Activated CD8-positive, alpha-beta memory T cell treated with anti-CD3 and anti-CD28 coated beads for 1 hour (primary cell): ENCODE results near the gene CCNJL.
"Not testable (repeated sequence)": the region's sequence is repeated elsewhere in the genome, so short reads cannot be mapped to it uniquely, and the experiment has no call there.

Experiments
- DNase-seq, 2 donors: peaks; one replicate each; pipeline ENCODE4 v3.0.0-alpha.2; 2020; ENCODE audit warnings: low read depth in 1 of 2; ENCODE audit errors: extremely low read depth in 1 of 2

Gene CCNJL

DNA sequence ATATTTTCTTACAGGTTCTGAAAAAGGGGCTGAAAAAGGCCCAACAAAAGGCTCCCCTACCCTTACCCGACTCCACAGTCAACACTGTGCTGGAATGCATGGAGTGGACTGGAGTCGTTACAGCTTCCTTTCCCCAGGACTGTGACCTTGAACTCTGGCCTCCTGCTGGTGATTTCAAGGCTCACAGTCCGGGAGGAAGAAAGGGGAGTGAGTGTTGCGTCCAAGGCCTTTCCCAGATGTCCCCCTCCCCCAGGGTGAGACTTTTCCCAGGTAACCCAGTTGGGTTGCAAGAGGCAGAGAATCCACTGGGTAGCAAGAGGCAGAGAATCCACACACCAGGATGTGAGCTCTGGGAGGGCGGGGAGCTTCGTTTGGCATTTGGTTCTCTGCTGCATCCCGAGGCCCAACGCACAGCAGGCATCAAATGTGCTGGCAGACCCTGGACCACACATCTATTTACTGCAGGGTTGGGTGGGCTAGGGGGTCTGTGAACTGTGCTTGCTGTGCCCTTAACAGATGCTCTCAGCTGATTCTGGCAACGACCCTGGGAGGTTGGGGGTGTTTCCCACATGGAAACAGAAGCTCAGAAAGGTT is 45.5 kb downstream of the CCNJL start:
- no peak for DNase-seq

DNA sequence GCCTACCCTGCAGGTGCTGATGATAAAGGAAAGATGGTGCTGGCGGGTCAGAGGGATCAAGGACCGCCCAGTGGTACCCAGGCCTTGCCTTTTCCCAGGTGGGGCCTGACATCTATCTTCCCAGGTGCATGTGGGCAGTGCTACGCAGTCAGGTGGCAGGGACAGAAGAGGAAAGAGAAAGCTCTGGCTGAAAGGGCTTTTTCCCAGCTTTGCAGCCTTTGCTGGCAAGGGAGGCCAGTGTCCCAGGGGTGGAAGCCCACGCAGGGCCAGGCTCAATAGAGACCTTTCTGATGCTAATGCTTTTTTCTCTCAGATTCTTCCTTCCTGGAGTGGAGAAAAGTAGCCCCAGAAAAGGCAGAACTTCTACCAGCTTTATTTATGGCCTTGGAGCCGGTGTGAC is 46.3 kb downstream of the CCNJL start:
- no peak for DNase-seq

DNA sequence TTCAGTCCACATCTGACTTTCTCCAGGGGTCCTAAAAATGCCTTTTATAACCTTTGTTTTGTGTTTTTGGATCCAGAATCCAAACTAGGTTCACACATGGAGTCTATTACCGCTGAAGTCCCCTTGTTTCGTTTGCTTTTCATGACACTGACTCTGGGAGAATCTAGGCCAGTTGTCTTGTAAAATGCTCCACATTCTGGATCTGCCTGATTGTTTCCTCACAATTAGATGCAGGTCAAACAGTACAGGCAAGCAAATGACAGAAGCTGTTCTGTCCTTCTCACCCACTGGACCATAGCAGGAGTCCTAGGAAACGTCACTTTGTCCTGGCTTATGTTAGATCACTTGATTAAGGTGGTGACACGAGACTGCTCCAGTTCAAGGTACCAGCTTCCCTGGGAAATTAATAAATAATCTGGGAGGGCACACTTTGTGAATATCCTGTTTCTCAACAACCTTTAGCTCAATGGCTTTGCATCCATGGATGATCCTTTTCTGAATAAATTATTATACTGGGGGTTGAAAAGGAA is 49.0 kb downstream of the CCNJL start:
- no peak for DNase-seq

DNA sequence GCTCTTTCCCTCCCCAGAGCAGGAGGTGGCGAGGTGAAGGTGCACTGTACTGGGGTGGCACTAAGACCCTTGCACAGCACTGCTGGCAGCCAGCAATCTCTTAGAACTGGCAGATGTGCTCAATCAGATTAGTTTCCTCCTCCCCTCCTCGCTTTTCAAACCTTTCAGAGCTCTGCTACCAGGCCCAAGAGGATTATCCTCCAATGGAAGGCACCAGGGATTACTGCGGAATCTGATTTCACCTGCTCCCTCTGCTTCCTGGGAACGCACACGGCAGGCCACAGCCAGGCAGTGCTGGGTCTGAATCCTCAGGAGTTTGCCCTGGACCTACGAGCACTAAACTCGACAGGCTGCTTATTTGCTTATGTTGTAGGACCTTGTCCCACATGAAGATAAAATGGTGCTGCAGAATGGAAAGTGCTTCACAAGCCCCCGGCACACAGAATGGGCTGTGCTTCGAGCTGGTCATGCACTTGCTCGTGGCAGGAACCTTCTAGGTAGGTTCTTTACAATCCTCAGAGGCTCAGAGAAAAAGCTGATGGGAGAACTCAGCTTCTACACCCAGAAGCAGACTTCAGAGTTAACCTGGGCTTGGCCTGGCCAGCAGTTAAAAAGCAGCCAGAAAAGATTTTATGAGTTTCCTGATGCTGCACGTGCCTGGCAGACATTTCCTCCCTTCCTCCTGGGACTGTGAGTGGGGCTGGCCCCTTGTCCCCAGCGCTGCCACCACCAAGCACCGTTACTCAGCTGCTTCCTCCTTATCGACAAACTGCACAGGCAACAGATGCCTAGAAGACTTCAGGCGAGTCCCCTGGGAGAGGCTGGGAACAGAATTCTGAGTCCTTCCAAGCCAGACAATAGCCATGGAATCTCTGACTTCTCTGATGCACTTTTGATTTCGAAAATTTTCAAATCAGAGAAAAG is 50.0 kb downstream of the CCNJL start:
- DNase-seq: no peak

DNA sequence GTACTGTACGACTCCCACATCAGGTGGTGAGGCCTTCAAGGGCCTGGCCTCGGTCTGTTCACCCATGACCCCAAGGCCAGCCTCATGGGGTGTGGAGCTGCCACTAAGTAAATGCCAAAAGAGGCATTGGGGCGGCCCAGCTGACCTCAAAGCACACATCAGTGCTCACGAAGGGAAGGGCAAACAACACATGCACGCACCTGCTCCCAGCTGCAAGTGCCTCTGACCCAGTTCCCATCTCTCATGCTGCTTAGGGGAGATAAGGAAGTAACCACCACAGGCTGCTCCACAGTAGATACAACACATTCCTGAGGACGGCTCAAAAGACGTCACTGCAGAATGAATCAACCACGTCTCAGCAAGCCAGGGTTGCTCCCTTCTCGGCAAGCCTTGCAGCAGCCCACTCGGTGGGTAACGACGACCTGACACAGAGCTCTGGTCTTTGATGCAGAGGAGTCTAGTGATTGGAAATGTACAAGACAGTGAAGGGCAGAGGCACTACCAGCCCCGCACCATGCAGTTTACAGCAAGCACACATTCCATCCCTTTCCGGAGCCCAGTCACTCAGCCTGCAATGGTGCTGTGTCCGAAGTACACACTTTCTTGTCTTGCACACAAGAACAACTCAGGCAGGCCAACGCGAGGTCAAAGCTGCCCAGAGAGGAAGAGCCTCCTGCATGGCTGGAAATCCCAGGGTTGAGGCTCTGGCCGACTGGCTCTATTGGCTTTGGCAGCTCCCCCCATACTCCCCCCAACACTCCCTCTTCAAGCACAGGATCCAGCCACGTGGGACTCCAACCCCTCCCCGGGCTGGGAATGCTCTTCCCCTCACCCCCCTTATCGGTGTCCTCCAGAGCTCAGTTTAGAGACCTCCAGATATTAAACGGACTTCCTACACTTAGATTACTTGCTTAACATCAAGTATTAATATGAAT is 51.2 kb downstream of the CCNJL start:
- DNase-seq: no peak

DNA sequence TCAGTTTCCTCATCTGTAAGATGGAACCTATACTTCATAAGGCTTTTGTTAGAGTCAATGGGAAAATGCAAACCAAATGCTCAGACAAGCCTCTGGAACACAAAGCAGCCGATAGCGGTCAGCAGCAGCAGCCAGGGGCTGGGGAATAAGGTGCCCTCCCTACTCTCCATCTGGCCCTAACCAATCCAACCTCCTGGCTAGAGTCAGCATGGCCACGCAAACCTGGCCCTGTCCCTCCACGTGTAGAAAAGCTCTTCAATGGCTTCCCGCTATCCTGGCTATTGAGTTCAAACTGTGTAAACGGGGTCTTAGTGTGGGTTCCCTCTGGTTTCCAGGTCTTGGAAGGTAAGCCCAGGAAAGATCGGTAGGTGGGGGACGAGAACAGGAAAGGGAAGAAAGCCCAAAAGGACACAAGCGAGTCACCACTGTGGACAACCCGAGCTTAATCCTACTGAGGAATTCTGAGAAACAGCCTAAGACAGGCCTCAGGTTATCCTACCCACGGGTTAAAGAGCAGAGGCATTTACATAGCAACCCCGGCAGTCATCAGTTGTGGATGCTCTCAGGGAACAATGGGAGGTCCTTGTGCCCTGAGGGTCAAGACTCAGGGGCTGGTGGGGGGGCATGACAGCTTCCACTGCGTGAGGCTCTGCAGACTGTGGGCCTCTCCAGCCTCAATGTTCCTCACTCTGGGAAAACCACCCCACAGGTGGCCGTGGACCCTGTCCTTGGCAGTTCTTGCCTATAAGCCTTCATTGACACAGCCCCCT is 52.2 kb downstream of the CCNJL start:
- no peak for DNase-seq

DNA sequence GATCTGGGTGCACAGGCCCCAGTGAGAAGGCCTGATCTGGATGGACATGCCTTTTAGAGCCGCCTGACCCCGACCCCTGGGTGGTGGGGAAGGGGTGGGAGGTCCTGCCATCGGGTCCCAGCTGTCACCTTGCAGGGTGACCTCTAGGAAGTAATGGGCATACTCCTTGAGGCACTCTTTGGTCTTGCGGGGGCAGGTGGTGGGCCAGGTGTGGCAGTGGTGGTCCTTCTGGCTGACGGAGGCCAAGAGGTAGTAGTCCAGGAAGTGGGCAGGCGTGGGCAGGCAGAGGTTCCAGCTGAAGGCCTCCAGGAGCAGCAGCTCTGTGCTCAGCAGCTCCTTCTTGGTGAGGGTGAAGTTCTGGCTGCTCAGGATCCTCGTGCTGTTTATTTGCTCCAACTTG is 53.0 kb downstream of the CCNJL start:
- DNase-seq: no peak

DNA sequence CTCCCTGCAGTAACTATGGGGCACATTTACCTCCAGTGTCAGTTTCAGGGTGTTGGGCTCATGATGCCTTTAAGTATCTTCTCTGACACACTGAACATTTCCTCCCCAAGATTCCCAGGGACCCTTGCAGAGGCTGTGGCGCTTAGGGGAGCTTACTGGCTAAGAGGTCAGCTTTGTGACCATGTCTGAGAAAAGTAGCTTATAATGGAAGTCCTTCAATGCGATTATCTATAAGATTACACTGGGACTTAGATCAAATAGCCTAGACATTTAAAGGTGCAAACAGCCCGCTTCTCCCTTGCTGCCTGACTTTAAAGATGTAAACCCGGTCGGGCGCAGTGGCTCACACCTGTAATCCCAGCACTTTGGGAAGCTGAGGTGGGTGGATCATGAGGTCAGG is 57.7 kb downstream of the CCNJL start:
- no peak for DNase-seq

DNA sequence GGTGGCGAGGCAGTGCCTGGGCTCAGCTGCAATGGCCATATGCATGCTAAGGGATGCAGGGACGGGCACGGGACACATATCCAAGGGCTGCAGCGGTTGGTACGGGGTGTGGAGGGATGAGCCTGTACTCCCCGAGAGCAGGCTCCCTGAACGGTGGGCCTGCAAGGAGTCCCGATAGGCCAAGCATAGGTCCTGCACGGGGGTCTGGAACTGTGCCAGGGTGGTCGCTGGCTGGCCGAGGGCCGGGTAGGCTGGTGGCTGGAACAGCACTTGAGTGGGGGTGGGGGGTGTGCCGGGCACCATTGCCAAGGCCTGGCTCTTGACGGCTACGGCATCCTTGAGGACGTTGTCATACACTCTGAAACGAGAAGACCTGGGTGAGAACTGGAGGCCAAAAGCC is 58.9 kb downstream of the CCNJL start:
- no peak for DNase-seq

DNA sequence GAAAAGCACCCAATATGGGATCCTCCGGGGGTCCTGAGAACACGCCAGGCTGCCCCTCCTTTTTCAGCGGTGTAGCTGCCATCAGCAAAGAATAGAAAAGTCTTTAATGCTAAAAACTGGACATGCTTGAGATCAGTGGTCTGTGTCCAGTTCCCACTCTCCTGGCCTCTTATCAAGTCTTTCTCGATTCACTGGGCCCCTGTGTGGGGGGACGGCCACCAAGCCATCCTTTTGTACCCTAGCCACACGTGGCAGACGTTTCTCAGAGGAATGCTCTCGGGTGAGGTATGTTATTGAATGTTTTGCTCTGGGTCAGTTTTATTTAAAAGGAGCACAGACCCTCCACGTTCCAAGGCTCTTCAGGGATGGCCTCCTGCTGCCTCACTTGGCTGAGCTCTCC is 59.4 kb downstream of the CCNJL start:
- no peak for DNase-seq

DNA sequence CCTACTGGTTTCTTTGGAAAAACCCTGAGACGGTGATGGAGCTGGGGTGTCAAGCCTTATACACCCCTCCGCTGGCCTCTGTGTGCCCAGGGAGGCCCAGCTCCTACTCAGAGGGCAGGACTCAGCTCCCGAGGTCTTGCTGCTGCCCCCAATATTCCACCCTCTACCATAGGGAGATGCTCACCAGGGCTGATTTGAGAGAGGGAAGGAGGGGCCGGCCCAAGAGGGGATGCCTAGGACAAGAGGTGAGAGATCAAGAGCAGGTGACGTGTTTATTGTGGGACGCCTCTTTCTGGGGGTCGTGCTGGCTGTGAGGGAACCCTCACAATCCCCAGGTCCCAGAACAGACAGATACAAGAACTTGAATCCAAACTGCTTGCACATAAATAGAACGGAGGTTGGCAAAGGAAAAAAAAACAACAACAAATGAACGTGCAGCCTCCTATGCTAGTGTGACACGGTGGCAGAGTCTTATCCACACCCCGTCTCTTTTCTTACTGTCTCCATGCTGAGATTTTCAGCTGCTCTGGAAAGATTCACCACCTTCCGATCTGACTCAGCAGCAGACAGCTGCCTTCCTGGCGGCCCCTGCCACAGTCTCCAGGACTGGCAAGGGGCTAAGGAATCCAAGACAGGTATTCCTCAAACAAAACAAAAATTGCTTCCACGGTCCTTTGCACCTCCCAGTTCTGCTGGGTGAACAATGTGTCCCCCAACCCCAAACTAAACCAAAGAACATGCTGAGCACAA is 60.8 kb downstream of the CCNJL start:
- no peak for DNase-seq

DNA sequence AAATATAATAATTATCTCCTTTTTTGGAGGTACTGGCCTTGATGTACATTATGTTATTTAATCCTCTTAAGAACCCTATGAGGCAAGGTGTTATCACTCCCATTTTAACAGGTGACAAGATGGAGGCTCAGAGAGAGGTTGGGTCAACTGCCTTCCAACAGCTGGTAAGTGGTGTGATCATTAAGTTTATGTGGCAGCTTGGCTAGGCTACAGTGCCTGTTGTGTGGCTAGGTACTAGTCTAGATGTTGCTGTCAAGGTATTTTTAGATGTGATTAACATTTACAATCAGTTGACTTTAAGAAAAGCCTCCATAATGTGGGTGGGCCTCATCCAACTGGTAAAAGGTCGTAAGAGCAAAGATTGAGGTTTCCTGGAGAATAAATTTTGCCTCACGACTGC is 61.5 kb downstream of the CCNJL start:
- no peak for DNase-seq

DNA sequence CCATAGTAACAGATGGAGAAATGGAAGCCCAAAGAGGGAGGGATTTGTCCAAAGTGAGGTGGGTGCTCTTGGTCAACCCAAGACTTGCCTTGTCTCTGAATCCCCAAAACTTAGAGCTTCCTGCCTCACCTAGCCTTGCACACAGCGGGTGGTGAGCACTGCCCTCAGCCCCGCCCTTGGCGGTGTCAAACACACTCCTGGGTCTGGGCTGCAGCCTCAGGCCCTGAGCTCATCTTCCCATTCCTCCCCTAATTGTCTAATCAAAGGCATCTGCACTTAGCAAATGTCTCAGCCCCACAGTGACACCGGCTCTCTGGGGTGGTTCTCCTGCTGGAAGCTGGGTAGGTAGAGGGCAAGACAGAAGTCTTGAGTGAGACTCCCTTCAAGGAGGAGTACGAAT is 62.1 kb downstream of the CCNJL start:
- no peak for DNase-seq

DNA sequence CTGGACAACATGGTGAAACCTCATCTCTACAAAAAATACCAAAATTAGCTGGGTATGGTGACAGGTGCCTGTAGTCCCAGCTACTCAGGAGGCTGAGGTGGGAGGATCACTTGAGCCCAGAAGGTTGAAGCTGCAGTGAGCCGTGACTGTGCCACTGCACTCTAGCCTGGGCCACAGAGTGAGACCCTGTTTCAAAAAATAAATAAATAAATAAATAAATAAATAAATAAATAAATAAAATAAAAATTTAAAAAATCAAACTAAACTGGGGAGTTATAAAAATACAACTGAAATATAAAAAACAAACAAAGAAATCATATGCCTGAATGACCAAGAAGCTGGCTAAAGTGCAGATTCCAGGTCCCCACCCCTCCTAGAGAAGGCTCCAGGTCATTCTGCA is 62.8 kb downstream of the CCNJL start:
- not testable (repeated sequence) for DNase-seq

DNA sequence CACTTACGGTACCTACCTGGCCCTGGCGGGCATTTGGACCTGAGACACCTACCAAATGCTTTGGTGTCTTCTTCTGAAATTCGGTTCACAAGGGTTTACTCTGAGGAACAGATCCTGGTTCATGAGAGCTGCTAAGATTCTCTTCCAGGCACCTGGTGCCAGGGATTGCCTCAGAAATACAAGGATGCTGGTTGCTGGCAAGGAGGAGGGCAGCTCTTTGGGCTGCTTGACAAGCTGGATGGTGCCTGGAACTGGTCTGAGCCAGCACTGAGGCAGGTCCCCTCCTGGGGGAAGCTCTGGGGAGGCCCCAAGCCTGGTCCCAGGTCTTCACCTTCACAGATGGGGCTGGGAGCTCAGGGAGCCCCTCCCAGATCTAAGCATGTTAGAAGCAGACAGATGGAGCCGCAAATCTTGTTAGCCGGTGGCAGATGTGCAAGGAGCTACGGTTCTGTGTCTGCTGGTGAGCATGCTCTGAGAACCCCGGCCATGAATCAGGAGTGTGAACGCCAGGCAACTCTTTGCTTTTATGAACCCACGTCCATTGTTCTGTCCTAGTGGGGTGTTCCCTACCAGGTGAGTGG is 66.8 kb downstream of the CCNJL start:
- DNase-seq: no peak

DNA sequence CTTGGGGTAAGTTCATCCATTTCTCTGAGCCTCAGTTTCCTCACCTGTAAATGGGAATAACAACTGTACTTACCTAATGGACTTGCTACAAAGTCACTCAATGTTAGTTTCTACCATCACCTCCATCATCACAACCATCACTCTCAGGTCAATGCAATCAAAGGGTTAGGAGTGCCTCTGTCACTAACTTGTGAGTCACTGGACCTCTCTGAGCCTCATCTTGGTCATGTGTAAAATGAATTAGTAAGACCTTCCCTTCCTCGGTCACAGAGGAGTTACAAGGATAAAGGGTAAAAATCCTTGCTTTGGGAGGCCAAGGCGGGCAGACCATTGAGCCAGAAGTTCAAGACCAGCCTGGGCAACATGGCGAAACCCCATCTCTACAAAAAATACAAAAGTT is 70.2 kb downstream of the CCNJL start:
- no peak for DNase-seq

DNA sequence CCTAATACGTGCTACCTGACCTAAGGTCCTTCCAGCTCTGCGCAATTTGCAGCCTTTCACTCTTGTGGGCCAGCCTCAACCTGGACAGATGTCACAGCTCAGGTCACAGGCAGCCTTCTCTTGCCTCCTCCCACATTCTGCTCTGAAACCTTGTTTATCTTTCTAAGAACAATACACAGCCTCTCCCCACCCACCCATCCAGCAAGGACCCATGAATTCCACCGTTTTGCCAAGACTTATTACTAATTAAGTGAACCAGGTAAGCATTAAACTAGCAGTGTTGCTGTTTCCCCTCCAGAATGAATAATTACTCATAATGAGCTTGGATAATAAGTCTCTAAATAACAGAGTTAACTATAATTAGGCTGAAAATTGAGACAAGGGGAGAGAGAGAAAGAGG is 72.0 kb downstream of the CCNJL start:
- DNase-seq: no peak

DNA sequence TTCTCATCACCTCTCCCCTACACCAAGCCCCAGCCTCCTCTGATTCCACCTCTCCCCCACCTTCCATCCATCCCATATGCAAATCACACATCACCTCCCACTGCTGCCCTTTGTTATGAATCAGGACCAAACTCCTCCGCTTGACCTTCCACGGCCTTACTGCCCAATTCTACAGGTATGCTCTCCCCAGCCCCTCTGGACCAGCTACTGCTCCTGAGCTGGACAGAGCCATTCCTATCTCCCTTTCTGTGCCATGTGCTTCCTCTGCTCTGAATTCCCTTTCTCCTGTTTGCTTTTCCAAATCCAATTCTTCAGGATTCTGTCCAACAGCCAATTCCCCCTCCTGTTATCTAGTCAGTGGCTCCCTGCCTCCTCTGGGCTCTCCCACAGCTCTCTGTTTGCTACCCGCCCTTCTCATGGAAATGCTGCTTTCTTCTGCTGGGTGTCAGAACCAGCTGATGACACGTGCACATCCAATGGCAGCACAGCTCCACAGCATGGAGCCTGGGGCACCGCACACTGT is 74.7 kb downstream of the CCNJL start:
- no peak for DNase-seq

DNA sequence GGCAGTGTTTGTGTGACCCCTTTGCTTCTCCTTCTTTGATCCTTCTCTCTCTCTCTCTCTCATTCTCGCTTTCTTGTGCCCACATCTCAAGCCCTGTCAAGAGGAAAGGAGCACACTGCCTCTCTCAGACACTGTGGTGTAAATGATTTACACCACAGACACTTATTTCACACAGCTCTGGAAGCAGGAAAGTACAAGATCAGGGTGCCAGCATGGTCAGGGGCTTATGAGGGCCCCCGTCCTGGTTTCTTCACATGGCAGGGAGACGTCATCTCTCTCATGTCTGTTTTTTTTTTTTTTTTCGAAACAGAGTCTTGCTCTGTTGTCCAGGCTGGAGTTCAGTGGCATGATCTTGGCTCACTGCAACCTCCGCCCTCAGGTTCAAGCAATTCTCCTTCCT is 76.6 kb downstream of the CCNJL start:
- DNase-seq: no peak
